HCT116 (cell line): Measurements from ENCODE around the gene LY6G6D. TPM values are rescaled to one million over a fixed set of nuclear protein-coding genes. Genes with fewer than 3 reads are reported as not detected.

Source experiments
- ATAC-seq: fragments of 200-7000 bp; cut with Tn5 transposase; 2 replicates; pipeline ENCODE4 v1.9.1; 2020; ENCODE audit warnings: mild to moderate bottlenecking, moderate library complexity
- BruUV-seq: library from RNA; stranded (reverse); fragments of 400-500 nt; replicated peaks from 2 replicates; lab custom pipeline; 2021; lab: Mats Ljungman, UMichigan
- CTCF ChIA-PET: fragments of 300-600 bp; sonication (Branson Sonifier 250); formaldehyde crosslinking; loops from one replicate; lab custom pipeline; 2021; ENCODE audit warnings: antibody characterized with exemption; lab: Charles Lee
- POLR2A ChIA-PET: fragments of 300-600, 350-600 bp; sonication (Branson Sonifier 250); formaldehyde crosslinking; loops from one replicate; lab custom pipeline; 2021; ENCODE audit warnings: antibody characterized with exemption; lab: Charles Lee
- RAD21 ChIA-PET, 2 experiments: fragments of 300-600 bp; sonication (Branson Sonifier 250); formaldehyde crosslinking; loops; one replicate each; lab custom pipeline; 2023; ENCODE audit warnings: low total read pairs in 2 of 2; ENCODE audit not compliant: uncharacterized antibody in 2 of 2, unreplicated experiment in 2 of 2, low non-redundant PET in 1 of 2; lab: Charles Lee
- DNase-seq: peaks from one replicate; pipeline ENCODE4 v3.0.0-alpha.2; 2010; ENCODE audit warnings: low read depth, low spot score
- H2AFZ ChIP-seq: fragments of 200-600 bp; shearing (Covaris generic), sonication (generic); 2 replicates; pipeline ENCODE4 v1.6.1; 2017; ENCODE audit warnings: low read depth, mixed run types, mixed read lengths, antibody characterized with exemption, low read length; ENCODE audit not compliant: poor library complexity, severe bottlenecking
- H3K27ac ChIP-seq: 2 replicates; pipeline ENCODE4 v1.5.1; 2012; ENCODE audit warnings: low read depth, low read length
- H3K27me3 ChIP-seq: fragments of 200-600 bp; sonication (generic); 2 replicates; pipeline ENCODE4 v1.6.1; 2016; ENCODE audit warnings: mixed run types, low read length, mixed read lengths; ENCODE audit not compliant: insufficient read depth
- H3K36me3 ChIP-seq, 2 experiments: fragments of 200-500 bp in 1 of 2; fragments of 200-600 bp in 1 of 2; sonication (Bioruptor generic) in 1 of 2; sonication (generic) in 1 of 2; 2 replicates each; pipeline versions ENCODE4 v1.5.1 to v1.6.1; 2014 to 2016; ENCODE audit warnings: low read length in 2 of 2, inconsistent platforms in 1 of 2, mixed read lengths in 1 of 2, mixed run types in 1 of 2; ENCODE audit not compliant: insufficient read depth in 2 of 2, control insufficient read depth in 1 of 2
- H3K4me1 ChIP-seq, 2 experiments: fragments of 200-600 bp in 1 of 2; sonication (generic) in 1 of 2; 2 replicates each; pipeline versions ENCODE4 v1.5.1 to v1.6.1; 2012 to 2017; ENCODE audit warnings: low read length in 2 of 2, inconsistent platforms in 1 of 2, mild to moderate bottlenecking in 1 of 2, mixed read lengths in 1 of 2, mixed run types in 1 of 2, moderate library complexity in 1 of 2; ENCODE audit not compliant: insufficient read depth in 2 of 2, control insufficient read depth in 1 of 2
- H3K4me2 ChIP-seq: fragments of 200-600 bp; sonication (generic); 2 replicates; pipeline ENCODE4 v1.6.1; 2017; ENCODE audit warnings: mixed run types, low read length, mixed read lengths
- H3K4me3 ChIP-seq, 2 experiments: fragments of 200-600 bp in 1 of 2; sonication (generic) in 1 of 2; replicated peaks in 1 of 2; 2 replicates each; pipeline ENCODE4 v1.5.1; 2011 to 2016; ENCODE audit warnings: low read length in 2 of 2, control low read depth in 1 of 2, low read depth in 1 of 2, mild to moderate bottlenecking in 1 of 2, mixed read lengths in 1 of 2, mixed run types in 1 of 2
- H3K79me2 ChIP-seq: fragments of 200-600 bp; sonication (generic); 2 replicates; pipeline ENCODE4 v1.6.1; 2017; ENCODE audit warnings: mild to moderate bottlenecking, mixed run types, low read length, moderate library complexity, mixed read lengths; ENCODE audit not compliant: insufficient read depth
- H3K9ac ChIP-seq: fragments of 200-600 bp; sonication (generic); 2 replicates; pipeline ENCODE4 v1.6.1; 2016; ENCODE audit warnings: low read length, mixed read lengths
- H3K9me2 ChIP-seq: fragments of 200-600 bp; sonication (generic), shearing (Covaris generic); 2 replicates; pipeline ENCODE4 v1.6.1; 2017; ENCODE audit warnings: mixed run types, mild to moderate bottlenecking, moderate library complexity; ENCODE audit not compliant: insufficient read depth
- H3K9me3 ChIP-seq, 2 experiments: fragments of 200-500 bp in 1 of 2; fragments of 200-600 bp in 1 of 2; sonication (Bioruptor generic) in 1 of 2; sonication (generic) in 1 of 2; 2 replicates each; pipeline ENCODE4 v1.6.1; 2014 to 2017; ENCODE audit warnings: low read length in 2 of 2, mixed read lengths in 2 of 2, inconsistent platforms in 1 of 2, low read depth in 1 of 2, mild to moderate bottlenecking in 1 of 2, mixed run types in 1 of 2, moderate library complexity in 1 of 2; ENCODE audit not compliant: control insufficient read depth in 1 of 2, insufficient read depth in 1 of 2
- H4K20me1 ChIP-seq: fragments of 200-600 bp; sonication (generic), shearing (Covaris generic); 2 replicates; pipeline ENCODE4 v1.6.1; 2017; ENCODE audit warnings: mixed run types, mild to moderate bottlenecking, moderate library complexity; ENCODE audit not compliant: insufficient read depth
- ATF3 ChIP-seq: IDR thresholded peaks from 2 replicates; pipeline ENCODE4 v1.6.1; 2012
- CBX3 ChIP-seq: IDR thresholded peaks from 2 replicates; pipeline ENCODE4 v1.6.1; 2012; ENCODE audit warnings: low read depth
- CEBPB ChIP-seq: IDR thresholded peaks from 2 replicates; pipeline ENCODE4 v1.6.1; 2012; ENCODE audit warnings: low read depth
- CTCF ChIP-seq, 3 experiments: fragments of 200-600 bp in 1 of 3; sonication (generic) in 1 of 3; IDR thresholded peaks in 2 of 3; conservative IDR thresholded peaks in 1 of 3; 2 replicates each; pipeline ENCODE4 v1.5.1; 2012 to 2017; ENCODE audit warnings: low read depth in 2 of 3, low read length in 2 of 3, antibody characterized with exemption in 1 of 3, borderline replicate concordance in 1 of 3, control low read depth in 1 of 3, mild to moderate bottlenecking in 1 of 3, mixed read lengths in 1 of 3, mixed run types in 1 of 3, moderate library complexity in 1 of 3; ENCODE audit not compliant: insufficient read depth in 1 of 3
- ELF1 ChIP-seq: IDR thresholded peaks from 2 replicates; pipeline ENCODE4 v1.6.1; 2012; ENCODE audit warnings: low read depth, borderline replicate concordance
- EZH2 ChIP-seq: fragments of 200-600 bp; sonication (generic); IDR thresholded peaks from 2 replicates; pipeline ENCODE4 v1.6.1; 2017; ENCODE audit warnings: antibody characterized with exemption, mixed run types
- EZH2phosphoT487 ChIP-seq: fragments of 200-600 bp; IDR thresholded peaks from 2 replicates; pipeline ENCODE4 v1.6.1; 2018; ENCODE audit warnings: antibody characterized with exemption, borderline replicate concordance
- FOSL1 ChIP-seq: IDR thresholded peaks from 2 replicates; pipeline ENCODE4 v1.6.1; 2012; ENCODE audit warnings: low read depth
- JUND ChIP-seq: IDR thresholded peaks from 2 replicates; pipeline ENCODE4 v1.6.1; 2012
- MAX ChIP-seq: IDR thresholded peaks from 2 replicates; pipeline ENCODE4 v1.6.1; 2012
- POLR2A ChIP-seq: IDR thresholded peaks from 2 replicates; pipeline ENCODE4 v1.7.0; 2011; ENCODE audit warnings: borderline replicate concordance; ENCODE audit not compliant: insufficient read depth, insufficient read length; ENCODE audit errors: extremely low read depth
- RAD21 ChIP-seq: IDR thresholded peaks from 2 replicates; pipeline ENCODE4 v1.6.1; 2012; ENCODE audit warnings: low read depth, mild to moderate bottlenecking
- SIN3A ChIP-seq: IDR thresholded peaks from 2 replicates; pipeline ENCODE4 v1.6.1; 2012; ENCODE audit warnings: low read depth
- SP1 ChIP-seq: IDR thresholded peaks from 2 replicates; pipeline ENCODE4 v1.6.1; 2012; ENCODE audit warnings: low read depth
- SRF ChIP-seq: IDR thresholded peaks from 2 replicates; pipeline ENCODE4 v1.6.1; 2012; ENCODE audit warnings: low read depth
- TCF7L2 ChIP-seq: IDR thresholded peaks from 2 replicates; pipeline ENCODE4 v1.7.0; 2011; ENCODE audit warnings: borderline replicate concordance, inconsistent platforms; ENCODE audit not compliant: insufficient read depth, insufficient read length; ENCODE audit errors: extremely low read depth
- YY1 ChIP-seq: IDR thresholded peaks from 2 replicates; pipeline ENCODE4 v1.6.1; 2011; ENCODE audit warnings: low read length, low read depth, moderate library complexity, mild to moderate bottlenecking; ENCODE audit not compliant: insufficient replicate concordance; ENCODE audit errors: extremely low read depth
- ZFX ChIP-seq: fragments of 450-650 bp; IDR thresholded peaks from 2 replicates; pipeline ENCODE4 v1.6.1; 2017
- ZNF274 ChIP-seq: fragments of 200-500 bp; sonication (Bioruptor generic); IDR thresholded peaks from 2 replicates; pipeline ENCODE4 v1.6.1; 2014; ENCODE audit warnings: mild to moderate bottlenecking, low read depth, low read length, inconsistent platforms
- intact Hi-C: fragments of 100-400 bp; cut with micrococcal nuclease; formaldehyde crosslinking; loops from 2 replicates; pipeline ENCODE4 v1.10.0; 2022
- total RNA-seq: library from RNA; stranded (reverse); gene quantifications from one replicate; pipeline ENCODE4 v1.2.1, GENCODE V29; 2021; ENCODE audit not compliant: unreplicated experiment

LY6G6D gene
- total RNA-seq, 1 experiment from 2014 or later = not detected

- ChIA-PET RAD21 (no interaction called here), CTCF (no interaction called here), POLR2A (no interaction called here)
- Histone ChIP-seq H3K9me2 (no peaks in the 10 kb centered on the region), H3K4me3 (no peak overlapping the region), H3K4me2 (no peak overlapping the region), H3K9ac (no peak overlapping the region), H2AFZ (no peak overlapping the region), H3K79me2 (no peaks in the 10 kb centered on the region), H4K20me1 (no peaks in the 10 kb centered on the region), H3K27me3 (no peaks in the 10 kb centered on the region), H3K9me3 (no peaks in the 10 kb centered on the region), H3K4me1 (peaks cover 11 to 16% of the 10 kb centered on the region in 2 experiments), H3K27ac (no peak overlapping the region), H3K36me3 (peaks cover 22 to 24% of the 10 kb centered on the region in 2 experiments; a peak in 3 of 4 replicates)
- no peak for DNase-seq
- BruUV-seq = no TSS peak
- intact Hi-C loops = no loop called here
- ATAC-seq = no peak
- TF ChIP-seq CEBPB = no peak
- TF ChIP-seq ZNF274 = no peak
- no peak for TF ChIP-seq MAX
- TF ChIP-seq CTCF (IDR thresholded peaks at IDR 0.05 in 2 of 3, conservative IDR thresholded peaks at IDR 0.05 in 1 of 3; ENCODE audit: borderline replicate concordance in 1 of 3, insufficient read depth in 1 of 3, low read depth in 2 of 3, low read length in 2 of 3) = no peak
- TF ChIP-seq TCF7L2 = no peak
- no peak for TF ChIP-seq YY1
- TF ChIP-seq EZH2phosphoT487 = no peak
- no peak for TF ChIP-seq SP1
- TF ChIP-seq POLR2A = no peak
- TF ChIP-seq ELF1 = no peak
- no peak for TF ChIP-seq RAD21
- no peak for TF ChIP-seq SIN3A
- TF ChIP-seq ZFX = no peak
- TF ChIP-seq JUND = no peak
- no peak for TF ChIP-seq FOSL1
- TF ChIP-seq CBX3 = no peak
- TF ChIP-seq EZH2 = no peak
- no peak for TF ChIP-seq ATF3
- TF ChIP-seq SRF = no peak
These were observed 22.8 kb upstream of the LY6G6D start for GRCh38 chr6:31692353-31692752.
